ENCODE data around the gene OR5H14.

OR5H14 gene

GRCh38 chr3:98199020-98199419 is 51.7 kb downstream of the OR5H14 start:
- no peak for DNase-seq (ENCODE audit: low read depth)

Measured in stromal cell of bone marrow (primary cell).